SK-N-SH treated with all-trans-retinoic acid at 6 μM for 48 hours (cell line): Measurements from ENCODE around the gene GTF2A1.

Source experiments
- ARNTL ChIP-seq: fragments of 450-650 bp; formaldehyde crosslinking; IDR thresholded peaks from 2 replicates; pipeline ENCODE4 v1.5.0; 2020; ENCODE audit warnings: low read depth, mild to moderate bottlenecking, moderate library complexity, borderline replicate concordance
- PATZ1 ChIP-seq: fragments of 250-450 bp; sonication (Bioruptor Pico); IDR thresholded peaks from 2 replicates; pipeline ENCODE4 v1.8.0; 2020; ENCODE audit warnings: mild to moderate bottlenecking, moderate library complexity, borderline replicate concordance
- TF ChIP-seq, protein P1 (sequence below): fragments of 250-450 bp; sonication (Bioruptor Pico); IDR thresholded peaks from 2 replicates; pipeline ENCODE4 v1.5.1; 2020; ENCODE audit warnings: low read depth, mild to moderate bottlenecking, moderate library complexity

- TF ChIP-seq, protein P1, sequence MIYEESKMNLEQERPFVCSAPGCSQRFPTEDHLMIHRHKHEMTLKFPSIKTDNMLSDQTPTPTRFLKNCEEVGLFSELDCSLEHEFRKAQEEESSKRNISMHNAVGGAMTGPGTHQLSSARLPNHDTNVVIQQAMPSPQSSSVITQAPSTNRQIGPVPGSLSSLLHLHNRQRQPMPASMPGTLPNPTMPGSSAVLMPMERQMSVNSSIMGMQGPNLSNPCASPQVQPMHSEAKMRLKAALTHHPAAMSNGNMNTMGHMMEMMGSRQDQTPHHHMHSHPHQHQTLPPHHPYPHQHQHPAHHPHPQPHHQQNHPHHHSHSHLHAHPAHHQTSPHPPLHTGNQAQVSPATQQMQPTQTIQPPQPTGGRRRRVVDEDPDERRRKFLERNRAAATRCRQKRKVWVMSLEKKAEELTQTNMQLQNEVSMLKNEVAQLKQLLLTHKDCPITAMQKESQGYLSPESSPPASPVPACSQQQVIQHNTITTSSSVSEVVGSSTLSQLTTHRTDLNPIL (CRISPR knock-in tag): no peak
- TF ChIP-seq PATZ1 (CRISPR knock-in tag) (no peak), ARNTL (CRISPR knock-in tag) (no peak)
Measured at GRCh38 chr14:81165188-81165587, 55.6 kb downstream of the GTF2A1 start.
